Aorta (tissue), 4 donors: ENCODE results near the gene RBM12. TPM values are rescaled to one million over a fixed set of nuclear protein-coding genes. Genes with fewer than 3 reads are reported as not detected.

Experiments used
- polyA plus RNA-seq, 2 donors: library from polyadenylated mRNA; stranded (reverse); fragments of 200-250 nt; gene quantifications; one replicate each; pipeline ENCODE4 v1.2.3, GENCODE V29; 2013
- total RNA-seq, 2 donors: library from RNA; stranded (reverse); fragmentation: NEBNext Ultra II Directional; extraction: Animal tissue kit (Norgen Biotek cat#: 25700); gene quantifications; one replicate each; pipeline ENCODE4 v1.2.1, GENCODE V29; 2021
- donor health status: healthy with polysubstance abuse.
- donor health status: Bipolar disorder and iron deficiency.
- donor health status: DM: no; HTN: no; CAD: no.
- donor health status: DM: yes; HTN: yes; CAD: no.

Gene RBM12
- total and polyA plus RNA-seq, 4 donors: 8.5 to 79.3 (median 44.4) TPM

Other genes with a start within 250 kb of the RBM12 start
- under 1 TPM; 0.42 to 0.57 TPM for gene GDF5, start 226.7 kb downstream of the RBM12 start, total RNA-seq
- gene GDF5, start 226.7 kb downstream of the RBM12 start, polyA plus RNA-seq: under 1 TPM in 1 of 2 donors, not detected in 1; 0.41 TPM
- gene CEP250, start 209.3 kb downstream of the RBM12 start, total RNA-seq: 10 to 100 TPM; 21.9 to 32.5 TPM
- 10 to 100 TPM; 16.2 to 17.9 TPM for gene CEP250, start 209.3 kb downstream of the RBM12 start, polyA plus RNA-seq
- not detected for gene C20orf173, start 135.2 kb downstream of the RBM12 start, total RNA-seq
- not detected for gene C20orf173, start 135.2 kb downstream of the RBM12 start, polyA plus RNA-seq
- 100 to 1,000 TPM; 140 to 166 TPM for gene ERGIC3, start 122.8 kb downstream of the RBM12 start, total RNA-seq
- gene ERGIC3, start 122.8 kb downstream of the RBM12 start, polyA plus RNA-seq: 100 to 1,000 TPM; 178 to 254 TPM
- gene SPAG4, start 49.1 kb downstream of the RBM12 start, total RNA-seq: 1 to 10 TPM; 3.3 to 6.0 TPM
- 1 to 10 TPM; 3.5 to 3.8 TPM for gene SPAG4, start 49.1 kb downstream of the RBM12 start, polyA plus RNA-seq
- gene CPNE1, start within 50 bp of the RBM12 start, total RNA-seq: 100 to 1,000 TPM; 176 to 204 TPM
- 100 to 1,000 TPM in 1 of 2 donors, 10 to 100 TPM in 1; 79.0 to 265 TPM for gene CPNE1, start within 50 bp of the RBM12 start, polyA plus RNA-seq
- gene NFS1, start 34.5 kb upstream of the RBM12 start, total RNA-seq: 10 to 100 TPM; 12.6 to 22.1 TPM
- 10 to 100 TPM; 10.3 to 28.0 TPM for gene NFS1, start 34.5 kb upstream of the RBM12 start, polyA plus RNA-seq
- 100 to 1,000 TPM in 1 of 2 donors, 10 to 100 TPM in 1; 78.5 to 102 TPM for gene ROMO1, start 34.5 kb upstream of the RBM12 start, total RNA-seq
- 100 to 1,000 TPM; 403 to 629 TPM for gene ROMO1, start 34.5 kb upstream of the RBM12 start, polyA plus RNA-seq
- 100 to 1,000 TPM; 293 to 383 TPM for gene RBM39, start 77.4 kb upstream of the RBM12 start, total RNA-seq
- 100 to 1,000 TPM in 1 of 2 donors, 10 to 100 TPM in 1; 65.6 to 352 TPM for gene RBM39, start 77.4 kb upstream of the RBM12 start, polyA plus RNA-seq
- 10 to 100 TPM; 48.7 to 64.4 TPM for gene PHF20, start 107.1 kb upstream of the RBM12 start, total RNA-seq
- gene PHF20, start 107.1 kb upstream of the RBM12 start, polyA plus RNA-seq: 10 to 100 TPM; 17.1 to 32.9 TPM